WI38 (cell line): ENCODE data around the gene AGPS.
A peak's percentile ranks its signal among the peaks of the same experiment; 100 is the strongest.
"Not testable (repeated sequence)": the region's sequence is repeated elsewhere in the genome, so short reads cannot be mapped to it uniquely, and the experiment has no call there.

Source experiments
- H3K4me3 ChIP-seq: 2 replicates; pipeline ENCODE4 v1.5.1; 2011; ENCODE audit warnings: low read depth, mild to moderate bottlenecking, control low read depth, low read length
- CTCF ChIP-seq: IDR thresholded peaks from 2 replicates; pipeline ENCODE4 v1.5.1; 2012; ENCODE audit warnings: low read depth, mild to moderate bottlenecking, control low read depth, low read length

AGPS gene

GRCh38 chr2:177484180-177484795, 91.7 kb downstream of the AGPS start:
- no peak for TF ChIP-seq CTCF
- no peak overlapping the region for H3K4me3 ChIP-seq

DNA sequence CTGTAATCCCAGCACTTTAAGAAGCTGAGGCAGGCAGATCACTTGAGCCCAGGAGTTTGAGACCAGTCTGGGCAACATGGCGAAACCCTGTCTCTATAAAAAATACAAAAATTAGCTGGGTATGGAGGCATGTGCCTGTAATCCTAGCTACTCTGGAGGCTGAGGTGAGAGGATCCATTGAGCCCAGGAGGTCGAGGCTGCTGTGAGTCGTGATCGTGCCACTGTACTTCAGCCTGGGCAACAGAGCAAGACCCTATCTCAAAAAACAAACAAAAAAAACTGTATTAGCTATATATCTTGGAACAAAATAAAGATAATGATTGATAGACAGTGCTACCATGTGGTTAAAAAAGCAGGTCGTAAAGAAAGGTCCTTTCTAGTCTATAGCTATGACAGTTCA, 93.1 kb downstream of the AGPS start:
- not testable (repeated sequence) for H3K4me3 ChIP-seq

DNA sequence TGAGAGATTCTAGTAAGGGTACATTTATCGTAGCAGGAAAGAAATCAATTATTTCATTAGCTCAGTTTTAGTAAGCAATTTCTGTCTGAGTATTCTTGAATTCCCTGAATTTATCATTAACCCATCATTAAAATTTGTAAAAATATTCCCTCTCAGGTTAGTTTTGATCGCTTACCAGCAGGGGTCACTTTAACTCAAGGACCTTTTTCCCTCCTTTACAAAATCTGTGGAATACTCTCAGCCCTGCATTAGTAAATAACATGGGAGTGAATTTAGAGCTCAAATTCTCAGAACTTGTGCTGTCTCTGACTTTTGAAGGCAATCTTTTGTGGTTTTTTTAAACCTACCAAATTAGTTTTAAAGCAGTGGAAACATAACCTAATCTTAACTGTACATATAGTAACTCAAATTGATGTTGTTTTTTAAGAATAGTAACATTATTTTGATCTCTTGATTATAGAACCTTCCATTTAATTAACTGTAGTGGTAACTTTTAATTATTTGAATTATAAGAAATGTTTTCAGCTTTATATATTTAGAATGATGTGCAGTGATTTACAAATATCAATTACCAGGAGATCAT, 97.2 kb downstream of the AGPS start:
- H3K4me3 ChIP-seq: no peak overlapping the region
- TF ChIP-seq CTCF: peak; percentile 43; the same call in 1 of the 2 replicates

GRCh38 chr2:177495945-177496344, 103.4 kb downstream of the AGPS start:
- no peak for TF ChIP-seq CTCF
- H3K4me3 ChIP-seq: no peak overlapping the region

- TF ChIP-seq CTCF: no peak
- no peak overlapping the region for H3K4me3 ChIP-seq
These were observed 104.3 kb downstream of the AGPS start for GRCh38 chr2:177496921-177497320.

GRCh38 chr2:177501186-177501585, 108.6 kb downstream of the AGPS start:
- no peak for TF ChIP-seq CTCF
- no peak overlapping the region for H3K4me3 ChIP-seq

DNA sequence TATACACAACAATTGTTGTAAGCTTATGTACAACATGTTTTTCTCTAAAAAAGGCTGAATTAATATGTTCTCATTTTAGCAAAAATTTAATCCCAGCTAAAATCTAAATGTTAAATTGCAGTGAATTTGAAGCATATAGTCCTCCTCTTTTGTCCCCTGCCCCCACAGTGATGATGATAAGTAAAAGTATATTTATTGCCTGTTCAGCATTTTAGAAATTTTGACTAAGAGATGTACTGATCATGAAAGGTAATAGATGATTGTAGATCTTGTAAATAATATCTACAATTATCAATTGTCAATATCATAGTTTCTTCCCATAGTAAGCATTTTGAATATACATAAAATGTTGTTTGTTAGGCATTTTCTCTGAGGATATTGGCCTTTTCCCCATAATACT, 113.9 kb downstream of the AGPS start:
- no peak overlapping the region for H3K4me3 ChIP-seq
- TF ChIP-seq CTCF: no peak

GRCh38 chr2:177506998-177507397, 114.4 kb downstream of the AGPS start:
- no peak overlapping the region for H3K4me3 ChIP-seq
- TF ChIP-seq CTCF: no peak
